ENCODE measurements around the gene NCAPG.

Gene NCAPG

GRCh38 chr4:17810260-17811077 is at the start of gene NCAPG, which contains the start of gene DCAF16:
Gene NCAPG (plus strand): TSS chr4:17810979. CDS start chr4:17811078, 99 bp downstream.
Gene DCAF16 (minus strand): TSS chr4:17810757. CDS start chr4:17804141, 6,616 bp downstream.
- peak; percentile 98 for DNase-seq (ENCODE audit: low spot score)

- no peak for DNase-seq (ENCODE audit: low spot score)
Observed at GRCh38 chr4:17761062-17761461, 49.7 kb upstream of the NCAPG start.

GRCh38 chr4:17762726-17763125 is 48.1 kb upstream of the NCAPG start:
- DNase-seq (ENCODE audit: low spot score), result peak; percentile 50

GRCh38 chr4:17763416-17763815 is 47.4 kb upstream of the NCAPG start:
- DNase-seq (ENCODE audit: low spot score), result no peak

GRCh38 chr4:17763931-17764330 is 46.8 kb upstream of the NCAPG start:
- no peak for DNase-seq (ENCODE audit: low spot score)

- no peak for DNase-seq (ENCODE audit: low spot score)
Observed at GRCh38 chr4:17765514-17766286, 45.1 kb upstream of the NCAPG start.

- DNase-seq (ENCODE audit: low spot score), result no peak
Observed at GRCh38 chr4:17766826-17767458, 43.8 kb upstream of the NCAPG start.

GRCh38 chr4:17769406-17770174 is 41.2 kb upstream of the NCAPG start:
- no peak for DNase-seq (ENCODE audit: low spot score)

GRCh38 chr4:17770845-17771244 is 39.9 kb upstream of the NCAPG start:
- DNase-seq (ENCODE audit: low spot score), result no peak

- DNase-seq (ENCODE audit: low spot score), result no peak
Observed at GRCh38 chr4:17771284-17771908, 39.4 kb upstream of the NCAPG start.

- DNase-seq (ENCODE audit: low spot score), result no peak
Observed at GRCh38 chr4:17773135-17773698, 37.6 kb upstream of the NCAPG start.

- no peak for DNase-seq (ENCODE audit: low spot score)
Observed at GRCh38 chr4:17778431-17778830, 32.3 kb upstream of the NCAPG start.

GRCh38 chr4:17780501-17781299 is 30.1 kb upstream of the NCAPG start:
- peak; percentile 28 for DNase-seq (ENCODE audit: low spot score)

- DNase-seq (ENCODE audit: low spot score), result peak; percentile 29
Observed at GRCh38 chr4:17781300-17782287, 29.2 kb upstream of the NCAPG start, which contains the start of gene FAM184B. Gene FAM184B (minus strand): TSS chr4:17781621. CDS start chr4:17781299, 322 bp downstream.

- DNase-seq (ENCODE audit: low spot score), result no peak
Observed at GRCh38 chr4:17785858-17786257, 24.9 kb upstream of the NCAPG start.

GRCh38 chr4:17786567-17786966 is 24.2 kb upstream of the NCAPG start:
- DNase-seq (ENCODE audit: low spot score), result no peak

- no peak for DNase-seq (ENCODE audit: low spot score)
Observed at GRCh38 chr4:17787315-17787714, 23.5 kb upstream of the NCAPG start.

- DNase-seq (ENCODE audit: low spot score), result no peak
Observed at GRCh38 chr4:17788956-17789355, 21.8 kb upstream of the NCAPG start.

- DNase-seq (ENCODE audit: low spot score), result no peak
Observed at GRCh38 chr4:17794730-17795129, 16.0 kb upstream of the NCAPG start.
